ENCODE results near the gene NR2C2AP. TPM values are rescaled to one million over a fixed set of nuclear protein-coding genes. Genes with fewer than 3 reads are reported as not detected.

The NR2C2AP gene
- total and polyA plus RNA-seq, 2 of the 13 experiments (the other 11 are each of a cell fraction or from before 2014, with no cell fraction given) = 12.2 to 26.8 TPM

DNA sequence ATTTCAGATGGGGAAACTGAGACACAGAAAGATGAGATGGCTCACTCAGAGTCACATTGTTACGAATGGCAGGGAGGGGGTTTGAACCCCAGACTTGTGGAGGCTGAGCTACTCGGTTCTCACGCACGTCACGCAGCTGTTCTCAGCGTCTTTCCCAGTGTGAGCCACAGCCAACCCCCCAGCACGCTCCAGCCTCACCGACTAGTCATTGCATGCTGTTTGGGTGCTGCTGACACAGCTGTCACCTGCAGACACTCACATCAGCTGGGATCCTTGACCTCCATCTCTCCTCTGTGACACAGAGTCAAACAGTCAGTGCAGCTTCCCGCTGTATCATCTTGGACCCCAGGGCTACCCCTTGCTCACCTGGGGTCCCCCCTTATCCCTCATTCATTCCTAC, 6.2 kb upstream of the NR2C2AP start:
- Histone ChIP-seq H3K36me3 (replicated peaks in 1 of 2; ENCODE audit: control insufficient read depth in 1 of 2, insufficient read depth in 2 of 2, low read length in 2 of 2) (no peaks in the 10 kb centered on the region), H3K9me3 (ENCODE audit: low read length) (no peaks in the 10 kb centered on the region), H2AFZ (ENCODE audit: low read length) (no peak overlapping the region), H3K79me2 (ENCODE audit: insufficient read depth, low read length) (no peaks in the 10 kb centered on the region), H3K9ac (ENCODE audit: insufficient read depth, low read depth, low read length) (no peak overlapping the region), H3K4me1 (ENCODE audit: insufficient read depth, low read length) (no peaks in the 10 kb centered on the region), H3K27me3 (ENCODE audit: control insufficient read depth in 1 of 2, insufficient read depth in 2 of 2, low read length in 2 of 2) (peaks cover 4 to 30% of the 10 kb centered on the region in 2 experiments; a peak in 3 of 5 replicates), H3K4me3 (replicated peaks in 1 of 3; ENCODE audit: insufficient read depth in 1 of 3, low read depth in 2 of 3, low read length in 3 of 3) (no peak overlapping the region), H3K4me2 (ENCODE audit: low read depth, low read length) (no peak overlapping the region), H3K27ac (ENCODE audit: extremely low read length, insufficient read depth, low read length) (no peak overlapping the region), H4K20me1 (ENCODE audit: insufficient read depth, low read length) (no peaks in the 10 kb centered on the region)
- DNase-seq (ENCODE audit: low spot score) (no peak), ATAC-seq (no peak), FAIRE-seq (no peak)
- in situ Hi-C loops (cut with HindIII; ENCODE audit: extremely low pct_ligation_motif_present, low pct_unique_long_range_greater_than_20kb) = no loop called here
- intact Hi-C loops (cut with micrococcal nuclease; ENCODE audit: unreplicated experiment) = no loop called here
- TF ChIP-seq SPEN (CRISPR knock-in tag; IDR thresholded peaks at IDR 0.05; ENCODE audit: low read depth) (no peak), TBX3 (IDR thresholded peaks at IDR 0.05; ENCODE audit: borderline replicate concordance) (no peak)
- TF ChIP-seq, protein P1, sequence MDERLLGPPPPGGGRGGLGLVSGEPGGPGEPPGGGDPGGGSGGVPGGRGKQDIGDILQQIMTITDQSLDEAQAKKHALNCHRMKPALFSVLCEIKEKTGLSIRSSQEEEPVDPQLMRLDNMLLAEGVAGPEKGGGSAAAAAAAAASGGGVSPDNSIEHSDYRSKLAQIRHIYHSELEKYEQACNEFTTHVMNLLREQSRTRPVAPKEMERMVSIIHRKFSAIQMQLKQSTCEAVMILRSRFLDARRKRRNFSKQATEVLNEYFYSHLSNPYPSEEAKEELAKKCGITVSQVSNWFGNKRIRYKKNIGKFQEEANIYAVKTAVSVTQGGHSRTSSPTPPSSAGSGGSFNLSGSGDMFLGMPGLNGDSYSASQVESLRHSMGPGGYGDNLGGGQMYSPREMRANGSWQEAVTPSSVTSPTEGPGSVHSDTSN (CRISPR knock-in tag; IDR thresholded peaks at IDR 0.05) = no peak
- WGBS (ENCODE audit: low lambda C conversion rate) = 9% methylated on average over 9 of the region's 9 CpGs
- BruUV-seq (replicated peaks) = no TSS peak
- ChIA-PET POLR2A (no interaction called here), CTCF (ENCODE audit: low intra/inter-chr PET ratio, low total read pairs) (no interaction called here)

DNA sequence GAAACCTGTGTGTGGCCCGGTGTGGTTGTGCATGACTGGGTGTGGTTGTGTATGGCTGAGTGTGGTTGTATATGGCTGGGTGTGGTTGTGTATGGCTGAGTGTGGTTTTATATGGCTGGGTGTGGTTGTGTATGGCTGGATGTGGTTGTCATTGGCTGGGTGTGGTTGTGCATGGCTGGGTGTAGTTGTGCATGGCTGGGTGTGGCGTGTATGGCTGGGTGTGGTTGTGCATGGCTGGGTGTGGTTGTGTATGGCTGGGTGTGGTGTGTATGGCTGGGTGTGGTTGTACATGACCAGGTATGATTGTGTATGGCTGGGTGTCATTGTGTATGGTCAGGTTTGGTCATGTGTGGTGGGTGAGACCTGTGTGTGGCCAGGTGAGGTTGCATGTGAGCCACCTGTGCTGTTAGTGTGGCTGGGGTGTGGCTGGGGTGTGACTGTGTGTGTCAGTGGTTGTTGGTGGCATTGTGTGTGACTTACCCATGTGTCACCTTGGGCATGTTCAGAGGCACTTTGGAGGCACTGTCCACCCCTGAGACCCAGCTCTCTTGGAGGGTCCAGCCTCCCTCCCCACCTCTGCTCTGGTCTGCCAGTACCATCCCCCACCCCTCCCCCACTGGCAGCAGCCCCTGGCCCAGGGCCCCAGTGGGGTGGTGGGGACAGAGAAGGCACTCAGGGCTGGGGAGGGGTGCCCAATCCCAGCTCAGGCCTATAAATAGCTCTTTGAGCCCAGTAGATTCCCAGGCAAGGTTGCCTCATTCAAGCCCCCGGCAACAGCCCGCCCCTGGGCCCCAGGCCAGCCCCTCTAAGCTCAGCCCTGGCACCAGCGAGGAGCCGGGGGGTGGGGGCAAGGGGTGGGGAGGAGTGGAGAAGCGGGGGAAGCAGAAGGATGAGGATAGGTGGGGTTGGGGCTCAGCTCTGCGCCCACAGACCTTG, 4.7 kb upstream of the NR2C2AP start:
- Histone ChIP-seq H3K27me3 (ENCODE audit: control insufficient read depth in 1 of 2, insufficient read depth in 2 of 2, low read length in 2 of 2) (peaks cover 5 to 23% of the 10 kb centered on the region in 2 experiments; a peak in 3 of 5 replicates), H3K79me2 (ENCODE audit: insufficient read depth, low read length) (peaks cover 3% of the 10 kb centered on the region), H2AFZ (ENCODE audit: low read length) (no peak overlapping the region), H3K9ac (ENCODE audit: insufficient read depth, low read depth, low read length) (no peak overlapping the region), H3K4me3 (replicated peaks in 1 of 3; ENCODE audit: insufficient read depth in 1 of 3, low read depth in 2 of 3, low read length in 3 of 3) (no peak overlapping the region), H3K4me2 (ENCODE audit: low read depth, low read length) (no peak overlapping the region), H3K9me3 (ENCODE audit: low read length) (no peaks in the 10 kb centered on the region), H4K20me1 (ENCODE audit: insufficient read depth, low read length) (no peaks in the 10 kb centered on the region), H3K4me1 (ENCODE audit: insufficient read depth, low read length) (no peaks in the 10 kb centered on the region), H3K27ac (ENCODE audit: extremely low read length, insufficient read depth, low read length) (no peak overlapping the region), H3K36me3 (replicated peaks in 1 of 2; ENCODE audit: control insufficient read depth in 1 of 2, insufficient read depth in 2 of 2, low read length in 2 of 2) (no peaks in the 10 kb centered on the region)
- ChIA-PET POLR2A (no interaction called here), CTCF (ENCODE audit: low intra/inter-chr PET ratio, low total read pairs) (no interaction called here)
- no peak for DNase-seq (ENCODE audit: low spot score)
- in situ Hi-C loops (cut with HindIII; ENCODE audit: extremely low pct_ligation_motif_present, low pct_unique_long_range_greater_than_20kb) (no loop called here), intact Hi-C loops (cut with micrococcal nuclease; ENCODE audit: unreplicated experiment) (no loop called here)
- BruUV-seq (replicated peaks) = no TSS peak
- no peak for ATAC-seq
- 26% methylated on average over 8 of the region's 8 CpGs for WGBS (ENCODE audit: low lambda C conversion rate)
- FAIRE-seq = no peak
- no peak for TF ChIP-seq STAT5B (CRISPR knock-in tag; IDR thresholded peaks at IDR 0.05)
- TF ChIP-seq ZFP36 (IDR thresholded peaks at IDR 0.05; ENCODE audit: borderline replicate concordance, low read depth, low read length, partially characterized antibody) = no peak
- TF ChIP-seq, protein P2, sequence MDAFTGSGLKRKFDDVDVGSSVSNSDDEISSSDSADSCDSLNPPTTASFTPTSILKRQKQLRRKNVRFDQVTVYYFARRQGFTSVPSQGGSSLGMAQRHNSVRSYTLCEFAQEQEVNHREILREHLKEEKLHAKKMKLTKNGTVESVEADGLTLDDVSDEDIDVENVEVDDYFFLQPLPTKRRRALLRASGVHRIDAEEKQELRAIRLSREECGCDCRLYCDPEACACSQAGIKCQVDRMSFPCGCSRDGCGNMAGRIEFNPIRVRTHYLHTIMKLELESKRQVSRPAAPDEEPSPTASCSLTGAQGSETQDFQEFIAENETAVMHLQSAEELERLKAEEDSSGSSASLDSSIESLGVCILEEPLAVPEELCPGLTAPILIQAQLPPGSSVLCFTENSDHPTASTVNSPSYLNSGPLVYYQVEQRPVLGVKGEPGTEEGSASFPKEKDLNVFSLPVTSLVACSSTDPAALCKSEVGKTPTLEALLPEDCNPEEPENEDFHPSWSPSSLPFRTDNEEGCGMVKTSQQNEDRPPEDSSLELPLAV (CRISPR knock-in tag; conservative IDR thresholded peaks at IDR 0.05; ENCODE audit: low read depth) = no peak
- TF ChIP-seq, protein P3, sequence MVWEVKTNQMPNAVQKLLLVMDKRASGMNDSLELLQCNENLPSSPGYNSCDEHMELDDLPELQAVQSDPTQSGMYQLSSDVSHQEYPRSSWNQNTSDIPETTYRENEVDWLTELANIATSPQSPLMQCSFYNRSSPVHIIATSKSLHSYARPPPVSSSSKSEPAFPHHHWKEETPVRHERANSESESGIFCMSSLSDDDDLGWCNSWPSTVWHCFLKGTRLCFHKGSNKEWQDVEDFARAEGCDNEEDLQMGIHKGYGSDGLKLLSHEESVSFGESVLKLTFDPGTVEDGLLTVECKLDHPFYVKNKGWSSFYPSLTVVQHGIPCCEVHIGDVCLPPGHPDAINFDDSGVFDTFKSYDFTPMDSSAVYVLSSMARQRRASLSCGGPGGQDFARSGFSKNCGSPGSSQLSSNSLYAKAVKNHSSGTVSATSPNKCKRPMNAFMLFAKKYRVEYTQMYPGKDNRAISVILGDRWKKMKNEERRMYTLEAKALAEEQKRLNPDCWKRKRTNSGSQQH (CRISPR knock-in tag; IDR thresholded peaks at IDR 0.05; ENCODE audit: low read depth) = no peak

Measured in HepG2 (cell line).